ENCODE measurements around the gene ESRRA. TPM values are rescaled to one million over a fixed set of nuclear protein-coding genes. Genes with fewer than 3 reads are reported as not detected.

ESRRA gene
- total and polyA plus RNA-seq, 2 of the 4 experiments (the other 2 are of a cell fraction) = 10.2 to 15.0 TPM

DNA sequence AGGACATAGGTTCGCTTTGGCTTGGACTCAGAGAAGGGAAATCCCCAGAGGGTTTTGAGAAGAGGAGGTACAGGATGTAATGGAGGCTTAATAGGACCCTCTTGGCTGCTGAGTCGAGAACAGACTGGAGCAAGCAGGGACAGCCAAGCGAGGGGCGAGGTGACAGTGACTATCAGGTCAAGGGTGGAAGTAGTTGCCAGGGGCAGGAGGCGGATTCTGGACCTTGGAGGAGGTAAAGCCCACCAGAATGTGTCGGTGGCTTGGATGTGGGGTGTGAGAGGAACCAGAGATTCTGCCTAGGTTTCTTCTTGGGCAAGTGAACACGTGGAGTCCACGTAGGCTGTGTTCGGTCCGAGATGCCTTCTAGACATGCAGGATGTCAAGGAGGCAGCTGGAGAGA is 7.6 kb downstream of the ESRRA start:
- Histone ChIP-seq H2BK15ac (ENCODE audit: low read depth, low read length) (no peak overlapping the region), H3K9me1 (ENCODE audit: insufficient read depth, low read length) (no peaks in the 10 kb centered on the region), H4K5ac (ENCODE audit: low read depth, low read length) (no peak overlapping the region), H2AK9ac (replicated peaks; ENCODE audit: low read depth, low read length, poor library complexity) (no peak overlapping the region), H3K4me3 (ENCODE audit: insufficient read depth, low read depth, low read length) (no peak overlapping the region), H2BK120ac (ENCODE audit: low read depth, low read length) (no peak overlapping the region), H2BK20ac (ENCODE audit: low read depth, low read length) (no peak overlapping the region), H3K56ac (ENCODE audit: extremely low read depth, insufficient read depth, low read length) (no peak overlapping the region), H3K23ac (ENCODE audit: low read depth, low read length) (no peak overlapping the region), H3K4me2 (ENCODE audit: low read depth, low read length) (no peak overlapping the region), H4K20me1 (ENCODE audit: insufficient read depth, low read length) (no peaks in the 10 kb centered on the region), H4K8ac (ENCODE audit: low read depth in 2 of 2, low read length in 2 of 2) (no peak overlapping the region), H3K27me3 (ENCODE audit: control insufficient read depth, insufficient read depth, low read length) (no peaks in the 10 kb centered on the region), H3K9ac (ENCODE audit: low read depth, low read length) (no peak overlapping the region), H2AFZ (replicated peaks; ENCODE audit: low read length, poor library complexity) (no peak overlapping the region), H3K4me1 (ENCODE audit: control insufficient read depth, insufficient read depth, low read length) (no peaks in the 10 kb centered on the region), H3K79me1 (ENCODE audit: low read depth in 1 of 2, low read length in 2 of 2) (peaks cover 5 to 27% of the 10 kb centered on the region in 2 experiments), H3K18ac (ENCODE audit: low read depth, low read length) (no peak overlapping the region), H3K9me3 (ENCODE audit: control insufficient read depth, insufficient read depth, low read length) (no peaks in the 10 kb centered on the region), H4K91ac (ENCODE audit: insufficient read depth, low read depth, low read length) (no peak overlapping the region), H3K27ac (ENCODE audit: insufficient read depth, low read length) (no peak overlapping the region), H2AK5ac (ENCODE audit: low read depth, low read length) (no peak overlapping the region), H2BK5ac (ENCODE audit: low read depth, low read length, poor library complexity, severe bottlenecking) (no peak overlapping the region), H3K4ac (ENCODE audit: low read depth, low read length) (no peak overlapping the region), H3K14ac (replicated peaks; ENCODE audit: low read depth, low read length) (no peak overlapping the region), H3K36me3 (ENCODE audit: control insufficient read depth, insufficient read depth, low read length) (peaks cover 12% of the 10 kb centered on the region; the same call in 1 of the 2 replicates)
- in situ Hi-C loops (cut with MboI; ENCODE audit: low sequenced_read_pairs) (no loop called here), intact Hi-C loops (cut with micrococcal nuclease) (no loop called here), dilution Hi-C loops (cut with HindIII; ENCODE audit: low sequenced_read_pairs, unreplicated experiment) (no loop called here)
- no peak for ATAC-seq (ENCODE audit: low read depth)
- BruUV-seq (replicated peaks) = no TSS peak
- WGBS, 2 experiments (ENCODE audit: extremely low coverage in 2 of 2, insufficient read length in 1 of 2) = 91% methylated on average over 9 of the region's 10 CpGs; no CpG with 5 or more reads in 1 of the 2 experiments
- TF ChIP-seq, protein P1, sequence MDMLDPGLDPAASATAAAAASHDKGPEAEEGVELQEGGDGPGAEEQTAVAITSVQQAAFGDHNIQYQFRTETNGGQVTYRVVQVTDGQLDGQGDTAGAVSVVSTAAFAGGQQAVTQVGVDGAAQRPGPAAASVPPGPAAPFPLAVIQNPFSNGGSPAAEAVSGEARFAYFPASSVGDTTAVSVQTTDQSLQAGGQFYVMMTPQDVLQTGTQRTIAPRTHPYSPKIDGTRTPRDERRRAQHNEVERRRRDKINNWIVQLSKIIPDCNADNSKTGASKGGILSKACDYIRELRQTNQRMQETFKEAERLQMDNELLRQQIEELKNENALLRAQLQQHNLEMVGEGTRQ (IDR thresholded peaks at IDR 0.05; ENCODE audit: low read depth, low read length) = no peak
- TF ChIP-seq, protein P2, sequence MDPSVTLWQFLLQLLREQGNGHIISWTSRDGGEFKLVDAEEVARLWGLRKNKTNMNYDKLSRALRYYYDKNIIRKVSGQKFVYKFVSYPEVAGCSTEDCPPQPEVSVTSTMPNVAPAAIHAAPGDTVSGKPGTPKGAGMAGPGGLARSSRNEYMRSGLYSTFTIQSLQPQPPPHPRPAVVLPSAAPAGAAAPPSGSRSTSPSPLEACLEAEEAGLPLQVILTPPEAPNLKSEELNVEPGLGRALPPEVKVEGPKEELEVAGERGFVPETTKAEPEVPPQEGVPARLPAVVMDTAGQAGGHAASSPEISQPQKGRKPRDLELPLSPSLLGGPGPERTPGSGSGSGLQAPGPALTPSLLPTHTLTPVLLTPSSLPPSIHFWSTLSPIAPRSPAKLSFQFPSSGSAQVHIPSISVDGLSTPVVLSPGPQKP (IDR thresholded peaks at IDR 0.05; ENCODE audit: borderline replicate concordance, low read depth, low read length) = no peak
- TF ChIP-seq SMC3 (IDR thresholded peaks at IDR 0.05; ENCODE audit: low read depth, low read length) (no peak), MXI1 (IDR thresholded peaks at IDR 0.05; ENCODE audit: borderline replicate concordance, low read depth, low read length) (no peak), BHLHE40 (IDR thresholded peaks at IDR 0.05; ENCODE audit: low read depth, low read length) (no peak), RFX5 (IDR thresholded peaks at IDR 0.05; ENCODE audit: low read depth, low read length) (no peak), CEBPB (IDR thresholded peaks at IDR 0.05; ENCODE audit: low read depth, low read length) (no peak), MAFK (IDR thresholded peaks at IDR 0.05; ENCODE audit: low read depth, low read length) (no peak), NFE2L2 (IDR thresholded peaks at IDR 0.05; ENCODE audit: low read depth, low read length) (no peak), RAD21 (IDR thresholded peaks at IDR 0.05; ENCODE audit: low read length) (no peak), POLR2A (IDR thresholded peaks at IDR 0.05; ENCODE audit: low read depth, low read length) (no peak), MAZ (IDR thresholded peaks at IDR 0.05; ENCODE audit: borderline replicate concordance, low read depth, low read length) (no peak), CHD1 (IDR thresholded peaks at IDR 0.05; ENCODE audit: low read depth, low read length) (no peak), RCOR1 (IDR thresholded peaks at IDR 0.05; ENCODE audit: insufficient replicate concordance, low read length) (no peak)
- TF ChIP-seq, protein P3, sequence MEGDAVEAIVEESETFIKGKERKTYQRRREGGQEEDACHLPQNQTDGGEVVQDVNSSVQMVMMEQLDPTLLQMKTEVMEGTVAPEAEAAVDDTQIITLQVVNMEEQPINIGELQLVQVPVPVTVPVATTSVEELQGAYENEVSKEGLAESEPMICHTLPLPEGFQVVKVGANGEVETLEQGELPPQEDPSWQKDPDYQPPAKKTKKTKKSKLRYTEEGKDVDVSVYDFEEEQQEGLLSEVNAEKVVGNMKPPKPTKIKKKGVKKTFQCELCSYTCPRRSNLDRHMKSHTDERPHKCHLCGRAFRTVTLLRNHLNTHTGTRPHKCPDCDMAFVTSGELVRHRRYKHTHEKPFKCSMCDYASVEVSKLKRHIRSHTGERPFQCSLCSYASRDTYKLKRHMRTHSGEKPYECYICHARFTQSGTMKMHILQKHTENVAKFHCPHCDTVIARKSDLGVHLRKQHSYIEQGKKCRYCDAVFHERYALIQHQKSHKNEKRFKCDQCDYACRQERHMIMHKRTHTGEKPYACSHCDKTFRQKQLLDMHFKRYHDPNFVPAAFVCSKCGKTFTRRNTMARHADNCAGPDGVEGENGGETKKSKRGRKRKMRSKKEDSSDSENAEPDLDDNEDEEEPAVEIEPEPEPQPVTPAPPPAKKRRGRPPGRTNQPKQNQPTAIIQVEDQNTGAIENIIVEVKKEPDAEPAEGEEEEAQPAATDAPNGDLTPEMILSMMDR (conservative IDR thresholded peaks at IDR 0.05; ENCODE audit: low read depth, low read length) = no peak
- DNase-seq = no peak
- POLR2A ChIA-PET (ENCODE audit: unreplicated experiment) = no interaction called here
- CTCF ChIA-PET = no interaction called here

Measured in IMR-90 (cell line).